OCI-M1 (cell line): ENCODE measurements around the gene BCO2.

Experiments used
- DNase-seq: peaks from one replicate; lab custom pipeline; 2025; lab: John Stamatoyannopoulos, UW

BCO2 gene

DNA sequence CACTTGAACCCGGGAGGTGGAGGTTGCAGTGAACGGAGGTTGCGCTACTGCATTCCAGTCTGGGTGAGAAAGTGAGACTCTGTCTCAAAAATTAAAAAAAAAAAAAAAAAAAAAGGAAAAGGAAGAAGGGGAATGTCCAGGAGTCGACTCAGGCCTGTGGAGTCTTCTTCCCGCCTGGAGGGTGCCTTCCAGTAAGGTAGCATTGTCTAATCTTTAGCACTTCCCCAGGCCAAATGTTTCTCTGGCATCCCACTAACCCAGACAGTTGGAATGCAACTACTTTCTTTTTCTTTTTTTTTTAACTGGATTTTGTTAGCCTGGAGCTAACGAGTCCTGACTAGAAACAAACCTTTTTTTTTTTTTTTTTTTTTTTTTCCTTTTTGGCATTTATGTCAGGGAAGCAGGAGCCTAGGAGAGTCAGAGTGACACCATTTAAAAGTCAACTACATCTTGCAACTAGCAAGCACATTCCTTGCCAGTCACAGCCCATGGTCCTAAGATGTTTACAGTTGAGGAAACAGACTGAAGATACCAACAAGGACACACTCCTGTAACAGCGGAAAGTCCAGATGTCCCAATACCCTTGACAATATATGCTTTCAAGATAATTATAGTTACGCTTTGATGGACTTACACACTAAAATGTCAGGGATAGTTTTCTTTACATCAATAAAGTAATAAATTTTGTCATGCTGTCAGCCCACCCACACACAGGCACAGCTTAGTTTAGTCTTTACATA is 74.7 kb downstream of the BCO2 start:
- no peak for DNase-seq

DNA sequence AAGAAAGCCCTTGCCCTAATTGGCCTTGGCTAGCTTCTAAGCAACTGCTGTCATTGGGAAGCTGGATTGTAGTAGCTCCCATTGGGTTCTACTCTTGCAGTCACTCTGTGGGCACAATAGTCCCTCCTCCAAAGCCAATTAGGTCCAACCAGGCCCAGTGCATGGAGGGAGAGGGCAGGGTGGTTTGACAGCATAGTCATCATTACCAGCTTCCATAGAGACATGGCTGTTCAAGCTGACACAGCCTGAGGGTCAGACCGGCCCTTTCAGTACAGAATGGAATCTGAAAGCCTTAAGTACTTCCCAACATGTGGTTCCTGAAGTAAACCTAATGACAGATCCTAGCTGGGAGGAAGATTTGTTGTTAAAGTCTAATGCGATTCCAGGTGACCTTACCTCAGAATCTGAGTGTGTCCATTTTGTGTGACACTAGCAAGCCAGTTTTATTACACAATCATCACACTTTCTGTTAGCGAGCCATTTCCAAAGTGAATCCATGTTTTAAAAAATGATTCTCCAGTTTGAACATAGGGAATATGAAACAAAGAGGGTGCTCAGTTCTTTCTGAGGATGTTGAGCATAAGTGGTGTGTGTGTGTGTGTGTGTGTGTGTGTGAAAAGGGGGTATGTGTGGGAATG is 78.4 kb downstream of the BCO2 start:
- no peak for DNase-seq

DNA sequence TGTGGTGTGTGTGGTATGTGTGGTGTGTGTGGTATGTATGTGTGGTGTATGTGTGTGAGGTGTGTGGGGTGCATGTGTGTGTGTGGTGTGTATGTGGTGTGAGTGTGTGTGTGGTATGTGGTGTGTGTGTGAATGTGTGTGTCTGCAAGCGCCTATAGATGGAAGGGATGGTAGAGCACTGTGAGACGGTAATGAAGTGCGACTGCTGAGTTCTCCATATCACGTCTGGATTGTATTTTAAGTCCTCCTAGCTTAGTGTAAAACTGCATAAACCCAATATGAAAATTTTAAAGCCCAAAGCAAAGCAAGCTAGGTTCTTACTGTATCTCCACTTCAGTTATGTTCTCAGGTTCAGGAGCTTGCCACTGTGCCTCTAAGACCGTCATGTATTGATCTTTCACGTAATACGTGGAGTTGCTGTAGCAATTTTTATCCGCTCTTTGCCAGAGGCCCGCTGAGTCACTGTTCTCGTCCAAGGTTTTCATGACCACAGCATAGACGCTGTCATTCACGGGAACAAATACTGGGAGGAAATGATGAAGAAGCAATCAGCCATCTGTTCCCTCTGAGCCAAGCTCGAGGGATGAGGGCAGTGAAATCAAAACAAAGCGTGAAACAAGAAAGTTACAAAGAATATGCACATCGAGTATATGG is 79.9 kb downstream of the BCO2 start:
- peak; percentile 44 for DNase-seq

DNA sequence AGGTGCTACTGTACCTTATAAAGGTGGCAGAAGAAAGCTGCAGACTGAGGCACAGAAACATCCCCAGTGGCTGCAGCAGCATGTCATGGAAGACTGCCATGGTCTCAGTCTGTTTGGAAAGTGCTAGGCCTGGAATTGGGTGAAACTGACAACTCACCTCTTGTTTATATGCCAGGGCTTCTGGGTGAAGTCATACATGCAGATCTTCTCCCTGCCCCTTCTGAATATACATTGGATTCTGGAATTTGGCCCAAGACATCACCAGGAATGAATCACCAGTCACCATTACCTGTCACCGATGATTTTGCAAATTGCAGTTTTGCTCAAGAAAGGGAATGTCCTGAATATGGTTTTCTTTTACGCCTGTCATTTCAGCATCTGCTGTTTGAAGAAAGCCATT is 85.2 kb downstream of the BCO2 start, which contains the start of gene PLET1:
TSS of gene PLET1 (minus strand) at position 371 of the 400 bp plus-strand sequence. CDS start at position 100, 271 bp downstream.
- DNase-seq, result no peak

DNA sequence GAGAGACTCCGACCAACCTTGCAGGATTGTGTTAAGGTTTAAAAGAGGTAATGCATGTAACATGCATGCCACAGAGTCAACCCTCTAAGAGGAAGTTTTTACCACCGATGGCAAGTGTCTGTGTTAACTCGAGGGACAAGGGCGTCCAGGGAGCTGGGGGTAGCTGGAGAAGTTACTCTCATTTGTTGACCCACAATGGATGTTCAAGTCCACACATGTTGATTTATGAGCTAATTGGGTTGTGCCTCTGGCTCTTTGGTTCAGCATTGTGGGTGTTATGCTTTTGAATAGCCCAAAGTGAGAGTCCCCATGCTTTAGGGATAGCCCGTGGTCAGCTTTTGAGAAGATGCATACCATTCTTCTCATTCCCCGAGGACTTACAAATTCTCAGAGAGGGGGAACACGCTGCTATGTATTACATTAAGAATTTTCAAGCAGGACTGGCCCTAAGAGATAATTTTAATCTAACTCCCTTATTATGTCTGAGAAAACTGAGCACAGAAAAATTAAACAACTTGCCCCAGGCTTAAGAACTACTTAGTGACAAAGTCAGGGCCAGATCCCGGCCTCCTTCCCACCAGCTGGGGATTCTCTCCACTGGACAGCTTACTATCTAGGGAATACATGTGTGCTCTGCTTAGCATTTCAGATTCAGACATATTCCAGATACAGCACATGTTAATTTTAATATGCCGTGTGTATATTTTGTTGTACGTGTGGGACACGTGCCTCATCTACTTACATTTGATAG is 90.5 kb downstream of the BCO2 start:
- no peak for DNase-seq

DNA sequence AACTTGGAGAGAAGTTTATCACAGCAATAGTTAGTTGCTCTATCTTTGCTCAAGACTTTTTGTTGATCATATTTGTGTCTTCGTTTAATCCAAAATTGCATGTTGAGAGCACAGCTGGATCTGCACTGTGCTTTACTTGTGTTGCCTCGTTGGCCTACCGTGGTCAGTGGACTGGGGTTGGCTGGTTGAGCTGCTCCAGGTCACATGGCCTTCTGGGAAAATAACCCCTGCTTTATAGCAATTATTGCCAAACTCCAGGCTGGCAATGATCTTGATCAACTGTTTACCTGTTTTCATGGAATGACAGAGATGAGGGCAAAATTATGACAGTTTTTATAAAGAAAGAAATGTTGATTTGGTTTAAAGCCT is 91.1 kb downstream of the BCO2 start:
- DNase-seq, result no peak

DNA sequence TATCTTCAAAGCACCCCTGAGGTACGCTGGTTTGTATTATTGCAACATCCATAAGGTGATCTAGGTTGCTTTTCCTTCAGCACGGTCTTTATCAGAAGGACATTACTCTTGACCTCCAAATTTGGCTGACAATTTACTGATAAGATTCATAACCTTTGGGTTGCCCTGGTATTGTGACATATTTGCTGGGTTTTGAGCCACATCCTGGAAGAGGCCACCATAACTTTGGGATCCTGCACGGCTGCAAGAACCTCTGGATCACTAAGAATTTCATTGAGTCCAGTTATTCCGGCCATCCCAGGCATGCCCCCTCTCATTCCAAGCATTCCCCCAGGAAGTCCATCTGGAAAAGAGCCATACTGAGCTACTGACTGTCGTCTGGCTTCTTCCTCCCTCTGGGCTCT is 91.9 kb downstream of the BCO2 start:
- DNase-seq, result no peak

DNA sequence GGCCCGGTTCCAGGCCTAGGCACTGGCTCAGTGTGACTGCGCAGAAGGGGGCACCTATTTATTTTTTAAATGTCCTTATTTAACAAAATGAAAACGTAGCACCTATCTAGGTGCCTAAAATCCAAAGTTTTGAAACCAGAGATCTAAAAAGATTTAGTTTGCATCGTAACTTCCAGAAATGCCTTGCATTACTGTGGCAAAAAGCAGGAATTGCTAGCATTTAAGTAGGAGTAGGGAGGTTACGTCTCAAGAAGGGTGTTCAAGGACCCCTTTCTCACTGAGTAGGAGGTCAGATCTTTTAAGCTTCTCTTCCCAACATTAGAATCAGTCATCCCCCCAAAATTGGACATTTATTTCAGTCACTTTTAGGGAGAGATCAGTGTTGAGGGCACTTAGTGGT is 93.1 kb downstream of the BCO2 start:
- no peak for DNase-seq
